Measurements from ENCODE around the gene CFAP45.
A peak's percentile ranks its signal among the peaks of the same experiment; 100 is the strongest.

Gene CFAP45

DNA sequence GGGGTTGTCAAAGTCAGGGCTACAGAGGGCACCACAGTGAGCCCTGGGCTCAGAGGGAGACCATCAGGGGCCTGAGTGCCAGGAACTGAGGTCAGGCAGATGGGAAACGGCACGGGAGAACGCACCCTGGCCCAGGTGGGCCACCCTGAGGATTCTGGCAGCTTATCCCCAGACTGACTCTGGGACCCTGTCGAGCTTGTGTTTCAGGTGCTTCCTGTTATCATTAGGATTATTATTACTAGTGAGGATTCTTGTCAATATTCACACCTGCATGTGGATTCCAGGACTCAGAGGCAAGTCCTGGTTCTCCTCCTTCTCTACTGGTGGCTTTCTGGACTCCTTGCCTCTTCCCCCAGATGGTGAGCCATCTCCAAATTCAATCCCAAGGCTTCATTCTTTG is 52.7 kb downstream of the CFAP45 start:
- no peak for DNase-seq

DNA sequence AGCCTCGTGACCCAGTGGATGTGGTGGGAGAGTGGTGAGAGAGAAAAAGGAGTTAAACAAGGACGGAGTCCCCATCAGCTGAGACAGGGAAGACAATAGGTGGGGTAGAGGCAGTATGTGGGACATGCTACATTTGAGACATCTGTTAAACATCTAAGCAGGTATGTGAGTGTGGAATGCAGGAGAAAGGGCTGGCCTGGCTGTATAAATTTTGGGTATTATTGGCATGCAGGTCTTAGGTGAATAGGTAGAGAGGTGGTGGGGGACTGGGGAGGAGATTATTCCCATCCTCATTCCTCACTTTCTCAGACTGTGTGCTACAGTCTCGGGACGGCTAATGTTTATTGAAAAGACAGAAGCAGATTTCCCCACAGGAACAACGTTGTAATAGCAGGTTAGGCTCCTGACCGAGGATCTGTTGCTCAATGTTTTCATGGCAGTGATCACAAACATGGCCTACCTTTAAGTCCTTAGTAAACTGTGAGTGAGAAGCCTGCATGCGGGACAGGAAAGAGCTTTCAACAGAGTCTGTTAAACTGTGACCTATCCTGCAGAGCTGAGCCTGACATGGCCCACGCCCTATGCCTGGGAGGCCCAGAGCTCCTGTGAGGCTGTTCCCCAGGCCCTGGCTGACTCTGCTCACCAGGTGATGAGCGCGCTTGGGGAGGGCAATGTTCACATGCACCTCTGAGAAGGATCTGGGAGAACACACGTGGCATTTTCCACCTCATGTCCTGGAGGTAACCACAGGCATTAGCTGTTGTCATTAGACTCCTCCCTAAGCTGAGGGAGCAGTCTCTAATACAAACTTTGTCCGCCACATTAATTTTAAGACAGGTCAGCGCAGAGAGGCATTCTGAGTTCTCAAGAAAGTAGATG is 54.0 kb downstream of the CFAP45 start:
- no peak for DNase-seq

DNA sequence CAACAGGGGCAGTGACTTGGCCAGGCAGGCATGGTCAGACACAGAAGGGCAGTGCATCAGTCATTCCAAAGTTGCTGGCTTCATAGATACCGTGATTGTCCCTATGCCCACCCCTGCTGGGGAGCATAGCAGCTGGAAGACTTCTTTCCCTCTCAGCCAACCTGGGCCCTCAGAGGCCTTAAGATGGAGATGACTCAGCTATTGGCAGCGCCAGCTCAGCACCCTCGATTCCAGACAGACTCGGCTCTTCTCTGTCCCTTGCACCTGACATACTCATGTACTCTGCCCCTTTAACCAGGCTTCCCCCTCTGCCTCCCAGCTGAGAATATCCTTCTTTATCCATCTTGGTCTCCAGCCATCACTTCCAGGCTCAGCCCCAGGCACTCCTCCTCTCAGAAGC is 56.5 kb downstream of the CFAP45 start:
- DNase-seq: no peak

DNA sequence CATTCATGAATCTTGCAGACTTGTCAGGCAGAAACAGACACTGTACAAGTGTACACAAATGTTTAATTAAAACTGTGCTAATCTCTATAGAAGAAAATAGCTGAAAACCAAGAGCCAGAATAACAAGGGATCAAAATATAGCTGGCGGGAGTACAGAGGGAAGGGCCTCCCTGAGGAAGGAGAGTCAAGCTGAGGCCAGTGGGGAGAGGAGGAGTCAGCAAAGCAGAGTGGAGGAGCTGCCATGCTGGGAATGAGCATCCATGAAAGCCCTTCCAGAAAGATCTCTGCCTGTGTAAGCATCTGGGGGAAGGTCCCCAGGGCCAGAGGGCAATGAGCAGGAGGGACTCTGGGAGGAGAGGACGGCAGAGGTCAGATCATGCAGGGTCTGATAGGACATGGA is 58.2 kb downstream of the CFAP45 start:
- DNase-seq: no peak

DNA sequence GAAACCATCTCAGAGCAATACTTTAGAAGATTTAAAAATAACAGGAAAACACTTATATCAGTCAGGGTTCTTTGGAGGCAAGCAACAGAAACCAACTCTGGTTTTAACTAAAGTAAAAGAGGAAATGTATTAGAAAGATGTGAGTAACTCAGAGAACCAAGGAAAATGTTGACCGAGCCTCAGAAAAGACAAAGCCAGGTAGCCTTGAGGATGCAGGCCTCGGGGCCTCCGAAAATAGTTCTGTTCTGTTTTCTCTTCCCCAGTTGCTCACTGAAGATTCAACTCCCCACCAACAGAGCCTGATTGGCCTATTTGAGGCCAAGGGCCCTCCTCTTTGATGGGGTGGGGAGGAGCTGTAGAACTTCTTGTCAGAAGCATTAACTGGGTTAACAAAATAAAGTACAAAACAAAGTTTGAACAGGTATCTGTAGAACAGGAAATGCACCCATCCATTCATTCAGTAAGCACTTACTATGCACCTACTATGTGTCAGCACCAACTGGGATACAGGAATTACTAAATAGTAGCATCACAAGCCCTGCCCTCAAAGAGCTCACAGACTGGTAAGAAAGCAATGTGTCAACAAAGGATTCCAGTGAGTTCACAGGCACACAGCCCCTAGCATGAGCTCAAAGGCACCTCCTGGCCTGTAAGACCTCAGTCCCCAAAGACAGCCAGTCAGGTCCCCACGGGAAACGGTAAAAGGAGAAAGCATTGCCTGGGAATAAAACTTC is 60.7 kb downstream of the CFAP45 start:
- DNase-seq: no peak

DNA sequence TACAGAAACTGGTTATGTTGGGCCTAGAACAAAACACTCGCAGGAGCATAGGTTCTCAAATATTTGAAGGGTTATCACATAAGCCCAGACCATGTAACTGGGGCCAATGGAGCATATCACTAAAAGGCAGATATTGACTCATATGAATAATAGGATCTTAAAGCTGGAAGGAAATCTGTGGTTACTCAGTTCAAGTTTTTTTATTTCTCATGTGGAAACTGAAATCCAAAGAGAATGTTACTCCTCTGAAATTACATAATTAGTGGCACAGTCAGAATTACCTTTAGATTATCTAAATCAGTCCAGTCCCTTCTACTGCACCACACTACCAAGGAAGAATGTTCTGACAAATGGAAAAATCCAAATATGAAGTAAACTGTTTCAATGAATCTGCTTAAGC is 61.2 kb downstream of the CFAP45 start:
- no peak for DNase-seq

DNA sequence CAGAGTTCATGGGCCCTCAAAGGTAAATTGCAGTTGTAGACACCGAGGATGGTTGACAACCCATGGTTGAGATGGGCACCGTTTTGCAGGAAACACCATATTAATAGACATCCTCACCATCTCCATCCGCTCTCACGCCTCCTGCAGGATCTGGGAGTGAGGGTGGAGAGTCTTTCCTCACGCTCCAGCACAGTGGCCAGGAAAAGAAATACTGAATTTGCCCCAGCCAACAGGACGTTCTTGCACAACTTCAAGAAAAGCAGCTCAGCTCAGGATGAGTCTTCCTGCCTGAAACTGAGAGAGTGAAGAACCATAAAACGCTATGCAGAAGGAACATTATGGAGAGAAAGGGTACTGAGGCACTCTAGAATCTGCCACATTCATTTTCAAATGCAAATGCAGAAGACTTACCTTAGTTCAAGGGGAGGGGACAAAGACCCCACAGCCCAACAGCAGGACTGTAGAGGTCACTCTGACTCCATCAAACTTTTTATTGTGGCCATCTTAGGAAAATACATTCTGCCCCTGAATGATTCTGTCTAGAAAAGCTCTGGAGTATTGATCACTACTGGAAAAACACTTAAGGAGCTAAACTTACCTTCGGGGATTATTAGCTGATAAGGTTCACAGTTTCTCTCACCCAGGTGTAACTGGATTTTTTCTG is 64.0 kb downstream of the CFAP45 start:
- DNase-seq: no peak

DNA sequence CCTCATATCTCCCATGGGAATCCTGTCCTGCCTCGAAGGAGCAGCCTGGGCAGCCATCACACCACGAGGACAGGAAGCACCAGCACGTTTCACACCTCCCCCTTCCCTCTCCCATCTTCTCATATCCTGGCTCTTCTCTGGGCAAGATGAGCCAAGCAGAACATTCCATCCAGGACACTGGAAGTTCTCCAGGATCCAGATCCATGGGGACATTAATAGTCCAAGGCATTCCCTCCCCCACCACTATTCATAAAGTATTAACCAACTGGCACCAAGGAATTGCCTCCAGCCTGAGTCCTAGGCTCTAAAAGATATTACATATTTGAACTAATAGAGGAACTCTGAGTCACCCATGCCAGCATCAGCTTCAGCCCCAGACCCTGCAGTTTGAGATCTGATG is 64.6 kb downstream of the CFAP45 start:
- no peak for DNase-seq

DNA sequence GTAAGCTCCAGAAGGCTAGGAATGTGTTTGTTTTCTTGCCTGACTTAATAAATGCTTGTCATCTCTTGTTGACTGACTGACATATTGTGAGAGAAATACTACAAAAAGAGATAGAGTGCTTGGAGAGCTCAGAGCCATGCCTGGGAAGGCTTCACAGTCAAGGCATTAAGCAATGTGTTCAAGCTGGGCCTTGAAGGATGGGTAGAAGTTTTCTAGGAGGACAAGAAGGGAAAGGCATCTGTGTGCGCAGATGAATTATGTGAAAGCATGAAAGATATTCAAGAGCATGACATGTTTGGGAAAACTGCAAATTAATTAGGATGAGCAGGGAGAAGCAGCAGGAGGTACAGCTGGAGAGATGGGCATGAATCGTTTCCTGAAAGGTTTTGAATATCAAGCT is 67.7 kb downstream of the CFAP45 start:
- DNase-seq: no peak

DNA sequence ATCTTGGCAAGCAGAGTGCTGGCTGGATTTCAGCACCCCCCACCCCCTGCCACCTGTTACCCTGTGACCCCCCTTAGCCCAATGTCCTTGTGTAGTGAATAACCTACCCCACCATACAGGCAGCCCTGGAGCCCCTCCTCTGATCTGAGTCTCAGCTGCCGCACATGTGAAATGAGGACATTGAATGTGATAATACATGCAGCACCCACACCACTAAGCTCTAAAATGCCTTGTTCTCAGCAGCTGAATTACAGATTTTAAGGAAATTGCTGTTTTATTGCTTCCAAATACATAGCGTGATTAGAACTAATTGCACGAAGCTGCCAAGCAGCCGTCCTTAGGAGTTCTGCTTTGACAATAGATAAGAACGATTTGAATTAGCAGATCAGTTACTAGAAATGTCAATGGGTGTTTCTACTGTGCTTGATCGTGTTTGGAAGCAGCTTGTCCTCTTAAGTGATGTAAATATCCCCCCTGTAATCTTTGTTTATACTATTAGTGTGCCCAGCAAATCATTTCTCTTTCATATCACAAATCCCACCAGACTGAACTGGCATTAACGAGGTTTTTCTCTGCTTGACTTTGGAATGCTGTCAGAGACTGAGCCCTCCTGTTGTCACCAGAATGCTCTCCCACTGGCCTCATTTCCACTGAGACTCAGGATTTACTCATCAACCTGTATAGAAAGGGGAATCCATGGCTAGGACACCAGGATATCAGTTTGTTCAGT is 68.4 kb downstream of the CFAP45 start:
- no peak for DNase-seq

DNA sequence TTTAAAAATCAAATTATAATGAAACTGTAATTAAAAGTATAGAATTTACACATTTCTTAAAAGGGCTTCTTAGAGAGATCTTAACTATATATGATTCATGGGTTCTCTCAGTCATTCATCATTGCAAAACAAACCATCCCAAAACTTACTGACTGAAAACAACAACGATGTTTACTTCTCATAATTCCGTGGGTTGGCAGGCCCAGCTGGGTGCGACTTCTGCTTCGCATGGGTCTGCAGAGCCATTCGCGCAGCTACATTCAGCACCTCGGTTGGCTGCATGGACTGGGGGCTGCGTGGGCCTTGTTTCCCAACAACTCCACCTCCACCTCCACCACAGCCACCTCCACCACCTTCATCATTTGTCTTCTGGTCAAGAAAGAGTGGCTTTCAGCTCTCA is 69.2 kb downstream of the CFAP45 start:
- DNase-seq: no peak

DNA sequence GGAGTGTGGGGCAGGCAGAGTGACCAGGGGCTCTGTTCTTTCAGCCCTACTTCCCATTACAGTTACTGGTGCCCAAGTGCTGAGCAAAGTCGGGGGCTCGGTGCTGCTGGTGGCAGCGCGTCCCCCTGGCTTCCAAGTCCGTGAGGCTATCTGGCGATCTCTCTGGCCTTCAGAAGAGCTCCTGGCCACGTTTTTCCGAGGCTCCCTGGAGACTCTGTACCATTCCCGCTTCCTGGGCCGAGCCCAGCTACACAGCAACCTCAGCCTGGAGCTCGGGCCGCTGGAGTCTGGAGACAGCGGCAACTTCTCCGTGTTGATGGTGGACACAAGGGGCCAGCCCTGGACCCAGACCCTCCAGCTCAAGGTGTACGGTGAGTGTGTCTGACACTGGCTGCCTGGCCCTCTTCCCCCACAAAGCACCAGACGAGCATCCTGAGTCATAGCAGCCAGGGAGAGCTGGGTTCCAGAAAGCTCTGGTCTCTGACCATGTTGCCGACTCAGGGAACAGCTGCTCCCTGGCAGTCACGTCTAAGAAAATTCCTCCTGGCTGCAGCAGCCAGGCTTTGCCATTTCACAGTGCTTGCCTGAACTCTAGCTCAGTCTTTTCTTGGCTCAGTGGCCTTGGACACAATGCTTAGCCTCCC is 70.0 kb downstream of the CFAP45 start:
- DNase-seq: no peak

DNA sequence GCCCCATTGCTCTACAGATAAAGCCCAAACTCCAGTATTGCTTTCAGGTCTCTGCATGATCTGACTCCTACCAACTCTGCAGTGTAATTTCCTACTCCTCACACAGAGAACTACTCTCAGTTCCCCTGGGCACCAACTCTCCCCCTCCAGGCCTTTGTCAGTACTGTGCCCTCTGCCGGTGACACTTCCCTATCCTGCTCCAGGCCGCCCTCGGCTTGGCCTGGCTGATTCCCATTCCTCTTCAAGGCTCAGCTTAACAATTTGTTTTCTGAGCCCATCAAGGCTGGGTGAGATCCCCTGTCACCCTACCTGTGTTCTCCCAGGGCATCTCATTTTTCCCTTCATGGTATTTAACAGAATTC is 70.7 kb downstream of the CFAP45 start:
- DNase-seq: no peak

DNA sequence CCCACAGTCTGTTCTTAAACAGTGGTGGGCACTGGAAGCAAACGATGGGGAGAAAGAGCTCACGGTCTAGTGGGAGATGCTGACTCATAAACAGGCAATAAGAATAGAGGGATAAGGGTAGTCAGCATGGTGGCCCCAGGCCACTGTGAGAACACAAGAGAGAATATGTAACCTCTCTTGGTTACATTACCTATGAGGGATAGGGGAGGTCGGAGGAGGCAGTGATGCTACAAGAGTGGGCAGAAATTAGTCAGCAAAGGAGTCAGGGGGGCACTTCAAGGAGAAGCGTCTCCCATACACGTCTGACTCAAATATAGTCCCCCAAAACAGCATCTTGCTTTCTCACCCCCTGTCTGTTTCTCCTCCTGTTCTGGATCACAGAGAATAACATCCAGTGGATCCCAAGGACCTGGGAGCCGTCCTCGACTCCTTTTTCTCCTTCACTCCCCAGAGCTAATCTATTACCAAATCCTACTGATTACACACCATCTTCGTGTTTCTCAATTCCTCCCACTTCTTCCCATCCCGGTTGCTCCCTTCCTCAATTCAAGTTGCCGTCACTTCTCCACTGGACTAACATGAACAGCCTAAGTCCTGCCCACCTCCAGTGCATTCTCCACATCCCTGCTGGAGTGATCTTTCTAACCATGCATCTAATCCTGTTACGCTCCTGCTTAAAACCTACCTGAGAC is 71.2 kb downstream of the CFAP45 start:
- no peak for DNase-seq

DNA sequence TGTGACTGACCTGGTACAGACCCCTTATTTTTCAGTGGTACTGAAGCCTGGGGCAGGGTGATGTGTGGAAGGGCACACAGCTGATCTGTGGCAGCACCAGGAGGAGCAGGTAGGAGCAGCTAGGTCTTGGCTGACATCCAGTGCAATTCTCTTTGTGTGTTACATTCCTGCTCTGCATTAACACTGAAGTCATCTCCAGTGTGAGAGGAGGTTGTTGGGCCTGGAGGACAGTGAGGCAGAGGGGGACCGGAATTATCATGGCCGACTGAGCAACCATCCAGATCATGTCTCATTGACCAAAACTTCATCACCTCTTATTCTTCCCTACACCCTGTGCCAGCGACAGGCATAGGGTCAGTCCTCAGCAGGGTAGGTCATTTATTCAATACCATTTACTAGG is 71.8 kb downstream of the CFAP45 start:
- DNase-seq: no peak

DNA sequence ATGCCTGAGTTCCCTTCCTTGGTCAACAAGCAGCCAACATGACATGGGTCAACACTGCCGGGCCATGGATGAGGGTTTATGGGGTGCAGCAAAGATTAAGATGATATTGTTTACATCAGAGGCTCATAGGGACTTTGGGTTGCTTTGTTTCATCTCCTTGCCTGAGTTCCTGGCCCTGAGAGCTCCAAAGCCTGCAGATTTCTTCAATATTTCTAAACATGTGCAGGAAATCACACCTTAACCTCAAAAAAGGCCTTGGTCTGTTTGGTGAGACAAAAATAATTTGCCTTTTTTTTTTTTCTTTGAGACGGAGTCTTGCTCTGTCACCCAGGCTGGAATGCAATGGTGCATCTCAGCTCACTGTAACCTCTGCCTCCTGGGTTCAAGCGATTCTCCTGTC is 72.4 kb downstream of the CFAP45 start:
- no peak for DNase-seq

DNA sequence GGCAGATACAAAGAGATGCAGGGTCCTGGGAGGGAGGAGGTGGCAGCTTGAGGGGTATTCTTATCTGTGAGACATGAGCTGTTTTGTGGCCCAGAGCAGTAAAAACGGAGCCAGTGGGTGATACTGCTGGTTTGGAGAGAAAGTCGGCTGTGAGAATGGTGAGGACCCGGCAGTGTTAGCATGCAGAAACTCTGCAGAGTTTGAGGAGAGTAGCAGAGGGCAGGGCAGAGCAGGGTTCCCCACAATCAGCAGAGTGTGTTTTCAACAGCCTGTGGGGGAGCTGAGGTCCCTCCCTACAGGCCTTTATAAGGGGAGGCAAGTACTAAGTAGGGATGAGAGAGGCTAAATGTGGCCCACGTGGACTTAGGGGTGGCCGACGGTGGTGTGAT is 72.9 kb downstream of the CFAP45 start:
- DNase-seq: no peak

DNA sequence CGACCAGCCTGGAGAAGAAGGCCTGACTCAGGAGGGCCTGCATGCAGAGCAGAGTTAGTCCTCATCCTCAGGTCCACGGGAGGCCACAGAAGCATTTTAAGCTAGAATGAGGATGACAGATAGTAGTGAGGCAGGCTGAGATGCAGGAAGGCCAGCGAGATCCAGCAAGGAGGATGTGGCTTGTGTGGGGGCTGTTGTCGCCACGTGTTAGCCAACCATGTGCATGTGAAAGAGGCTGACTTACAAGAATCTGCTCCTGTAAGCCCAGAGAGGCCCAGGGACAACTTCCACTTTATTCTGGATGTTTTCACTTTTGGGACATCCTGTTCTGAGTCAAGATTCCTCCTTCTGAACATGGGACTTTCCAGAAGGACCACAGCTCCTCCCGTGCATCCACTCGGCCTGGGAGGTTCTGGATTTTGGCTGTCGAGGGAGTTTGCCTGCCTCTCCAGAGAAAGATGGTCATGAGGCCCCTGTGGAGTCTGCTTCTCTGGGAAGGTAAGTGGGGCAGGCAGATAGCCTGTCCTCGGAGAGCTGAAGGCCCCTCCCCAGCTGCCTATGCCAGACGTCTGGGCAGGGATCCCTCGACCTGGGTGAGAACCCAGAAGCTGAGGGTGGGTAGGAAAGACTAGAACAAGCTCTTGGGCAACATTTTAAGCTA is 73.4 kb downstream of the CFAP45 start, which contains the start of gene SLAMF8:
SLAMF8 (plus strand) TSS at position 433 of the 661 bp plus-strand sequence; CDS start at position 459, 26 bp downstream.
- no peak for DNase-seq

DNA sequence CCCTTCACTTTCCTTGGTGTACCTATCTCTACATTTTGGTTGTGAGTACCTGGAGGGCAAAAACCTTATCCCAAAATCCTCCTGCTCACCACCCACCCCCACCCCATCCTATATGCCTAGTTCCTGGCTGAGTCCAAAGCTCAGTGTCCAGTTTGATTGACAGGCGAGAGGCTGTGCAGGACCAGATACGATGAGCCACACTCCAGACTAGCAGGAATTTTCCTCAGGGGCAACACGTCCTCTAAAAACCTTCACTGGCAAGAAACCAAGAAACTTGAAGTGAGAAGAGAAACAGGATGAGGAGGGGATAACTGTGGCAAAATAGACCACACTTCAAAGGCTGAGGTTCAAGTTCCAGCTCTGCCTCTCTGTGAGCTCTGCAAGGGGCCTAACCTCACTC is 74.4 kb downstream of the CFAP45 start:
- no peak for DNase-seq

DNA sequence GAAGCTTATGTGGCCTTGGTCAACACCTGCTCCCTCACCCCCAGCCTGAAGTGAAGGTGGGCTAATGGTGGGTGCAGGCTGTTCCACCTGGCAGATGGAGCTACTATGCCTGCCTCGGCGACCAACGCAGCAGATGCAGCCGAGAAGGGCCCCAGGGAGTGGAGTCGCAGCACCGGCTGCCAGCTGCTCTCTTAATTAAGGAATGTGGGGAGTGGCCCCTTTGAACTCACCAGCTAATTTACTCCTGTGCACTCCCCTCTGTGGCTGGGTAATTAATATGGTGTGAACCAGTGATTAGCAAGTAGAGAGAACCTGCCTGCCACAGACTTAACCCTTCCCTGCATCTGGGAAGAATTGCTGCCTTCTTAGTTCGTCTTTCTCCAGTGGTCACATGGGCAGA is 76.6 kb downstream of the CFAP45 start:
- peak; percentile 95 for DNase-seq

Data from NCI-H2171 (cell line).